Suppressor macrophage treated with lipopolysaccharide for 4 hours (primary cell): ENCODE data around the gene SEPHS1.
"Not testable (repeated sequence)": the region's sequence is repeated elsewhere in the genome, so short reads cannot be mapped to it uniquely, and the experiment has no call there.

ENCODE experiments used
- DNase-seq: peaks from one replicate; pipeline ENCODE4 v3.0.0-alpha.2; 2020

The SEPHS1 gene

GRCh38 chr10:13276749-13277365 is 71.2 kb downstream of the SEPHS1 start:
- no peak for DNase-seq

- DNase-seq = not testable (repeated sequence)
Measured at GRCh38 chr10:13276146-13276545, 71.9 kb downstream of the SEPHS1 start.

GRCh38 chr10:13272164-13272571 is 75.9 kb downstream of the SEPHS1 start:
- DNase-seq = no peak

- DNase-seq = peak; percentile 9
Measured at GRCh38 chr10:13271552-13272163, 76.4 kb downstream of the SEPHS1 start.

GRCh38 chr10:13270877-13271551 is 77.1 kb downstream of the SEPHS1 start:
- no peak for DNase-seq

- DNase-seq = no peak
Measured at GRCh38 chr10:13268841-13269240, 79.3 kb downstream of the SEPHS1 start.

GRCh38 chr10:13268310-13268709 is 79.8 kb downstream of the SEPHS1 start:
- DNase-seq = no peak
